ENCODE data around the gene RFTN1. TPM values are rescaled to one million over a fixed set of nuclear protein-coding genes. Genes with fewer than 3 reads are reported as not detected.

Gene RFTN1
- total RNA-seq, 1 experiment from 2014 or later, result 2.2 TPM

DNA sequence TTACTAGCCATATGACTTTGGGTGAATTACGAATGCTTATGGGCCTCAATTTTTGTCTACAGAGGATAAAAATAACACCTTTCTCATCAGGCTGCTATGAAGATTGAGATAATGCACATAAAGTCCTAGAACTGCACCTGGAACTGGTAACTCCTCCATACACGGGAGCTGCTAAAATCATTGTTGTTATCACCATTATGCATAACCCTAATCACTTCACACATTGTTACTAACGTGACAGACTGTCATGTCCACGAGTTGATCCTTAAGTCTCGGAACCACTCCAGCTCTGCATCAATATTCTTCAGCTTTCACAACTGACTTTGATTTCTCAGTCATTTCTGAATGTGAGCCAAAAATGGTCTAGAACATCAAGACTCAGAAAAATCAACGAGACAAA, 64.1 kb downstream of the RFTN1 start:
- DNase-seq, result no peak
- no peak overlapping the region for H3K27ac Mint-ChIP-seq
- no peaks in the 10 kb centered on the region; the same call in 1 of the 2 replicates for H3K27me3 Mint-ChIP-seq (ENCODE audit: low read depth)
- H3K4me2 ChIP-seq (ENCODE audit: insufficient read depth, insufficient read length, low read length), result no peak overlapping the region
- H3K9me3 ChIP-seq (ENCODE audit: control insufficient read depth, low read depth, low read length), result no peaks in the 10 kb centered on the region
- H2BK120ac ChIP-seq (ENCODE audit: low read depth, low read length, poor library complexity, severe bottlenecking), result no peak overlapping the region
- no CpG with 5 or more reads among the region's 6 CpGs for WGBS (ENCODE audit: extremely low coverage, insufficient read length, low lambda C conversion rate)
- H3K18ac ChIP-seq (ENCODE audit: insufficient read length, low read depth, low read length), result no peak overlapping the region
- H3K79me2 ChIP-seq (ENCODE audit: insufficient read depth, low read length), result no peaks in the 10 kb centered on the region
- H2AK5ac ChIP-seq (ENCODE audit: insufficient read length, low read length), result no peak overlapping the region
- peaks cover 7% of the 10 kb centered on the region; the same call in 1 of the 2 replicates for H3K4me1 ChIP-seq (ENCODE audit: insufficient read depth, low read length)
- H3K27ac ChIP-seq (ENCODE audit: insufficient read length, low read depth, low read length), result no peak overlapping the region
- no peaks in the 10 kb centered on the region for H3K23me2 ChIP-seq (ENCODE audit: insufficient read length, low read depth, low read length, poor library complexity, severe bottlenecking)
- H3K4me3 Mint-ChIP-seq, result no peak overlapping the region
- H3K9me3 Mint-ChIP-seq, result no peaks in the 10 kb centered on the region
- TF ChIP-seq, protein P1, sequence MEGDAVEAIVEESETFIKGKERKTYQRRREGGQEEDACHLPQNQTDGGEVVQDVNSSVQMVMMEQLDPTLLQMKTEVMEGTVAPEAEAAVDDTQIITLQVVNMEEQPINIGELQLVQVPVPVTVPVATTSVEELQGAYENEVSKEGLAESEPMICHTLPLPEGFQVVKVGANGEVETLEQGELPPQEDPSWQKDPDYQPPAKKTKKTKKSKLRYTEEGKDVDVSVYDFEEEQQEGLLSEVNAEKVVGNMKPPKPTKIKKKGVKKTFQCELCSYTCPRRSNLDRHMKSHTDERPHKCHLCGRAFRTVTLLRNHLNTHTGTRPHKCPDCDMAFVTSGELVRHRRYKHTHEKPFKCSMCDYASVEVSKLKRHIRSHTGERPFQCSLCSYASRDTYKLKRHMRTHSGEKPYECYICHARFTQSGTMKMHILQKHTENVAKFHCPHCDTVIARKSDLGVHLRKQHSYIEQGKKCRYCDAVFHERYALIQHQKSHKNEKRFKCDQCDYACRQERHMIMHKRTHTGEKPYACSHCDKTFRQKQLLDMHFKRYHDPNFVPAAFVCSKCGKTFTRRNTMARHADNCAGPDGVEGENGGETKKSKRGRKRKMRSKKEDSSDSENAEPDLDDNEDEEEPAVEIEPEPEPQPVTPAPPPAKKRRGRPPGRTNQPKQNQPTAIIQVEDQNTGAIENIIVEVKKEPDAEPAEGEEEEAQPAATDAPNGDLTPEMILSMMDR (conservative IDR thresholded peaks at IDR 0.05), result no peak
- H3K4ac ChIP-seq (ENCODE audit: low read depth, low read length), result no peak overlapping the region
- H3K36me3 Mint-ChIP-seq (ENCODE audit: insufficient read depth in 1 of 3, low read depth in 3 of 3), result no peaks in the 10 kb centered on the region; a peak in 1 of 7 replicates
- H2BK15ac ChIP-seq (ENCODE audit: low read depth, low read length), result no peak overlapping the region
- no peak overlapping the region for H3K14ac ChIP-seq (ENCODE audit: insufficient read depth, low read length)
- H4K8ac ChIP-seq (replicated peaks; ENCODE audit: insufficient read length, low read depth, low read length), result no peak overlapping the region
- H2AFZ ChIP-seq (ENCODE audit: low read length), result no peak overlapping the region
- H3T11ph ChIP-seq (ENCODE audit: low read length), result no peak overlapping the region
- no peak overlapping the region for H3K9ac ChIP-seq (ENCODE audit: extremely low read depth, insufficient read length, low read length)
- H4K20me1 ChIP-seq (ENCODE audit: control insufficient read depth, insufficient read depth, insufficient read length), result no peaks in the 10 kb centered on the region
- H3K56ac ChIP-seq (ENCODE audit: insufficient read length, low read depth, low read length), result no peak overlapping the region
- H4K5ac ChIP-seq (ENCODE audit: insufficient read length, low read depth, low read length), result no peak overlapping the region
- no peak overlapping the region for H4K91ac ChIP-seq (ENCODE audit: insufficient read length, low read depth, low read length)
- no peak overlapping the region for H2BK20ac ChIP-seq (ENCODE audit: low read depth, low read length, poor library complexity, severe bottlenecking)
- H2BK5ac ChIP-seq (ENCODE audit: insufficient read length, low read length), result no peak overlapping the region
- H3K27me3 ChIP-seq (ENCODE audit: insufficient read depth, low read length), result no peaks in the 10 kb centered on the region
- H3K23ac ChIP-seq (ENCODE audit: insufficient read length, low read depth, low read length), result no peak overlapping the region
- H2BK12ac ChIP-seq (ENCODE audit: insufficient read length, low read depth, low read length), result no peak overlapping the region
- H3K4me1 Mint-ChIP-seq, result peaks cover 7 to 22% of the 10 kb centered on the region in 2 experiments
- H3K79me1 ChIP-seq (ENCODE audit: insufficient read depth, low read depth, low read length, poor library complexity, severe bottlenecking), result no peaks in the 10 kb centered on the region
